Urinary bladder (tissue), 4 donors: ENCODE measurements around the gene CREB5. TPM values are rescaled to one million over a fixed set of nuclear protein-coding genes. Genes with fewer than 3 reads are reported as not detected.
"Not testable (repeated sequence)": the region's sequence is repeated elsewhere in the genome, so short reads cannot be mapped to it uniquely, and the experiment has no call there.

Experiments used
- DNase-seq: peaks from one replicate; pipeline ENCODE4 v3.0.0-alpha.2; 2015; ENCODE audit errors: extremely low spot score
- H3K27ac ChIP-seq: one replicate; pipeline ENCODE4 v1.5.1; 2013; ENCODE audit warnings: low read depth, mild to moderate bottlenecking, moderate library complexity
- H3K36me3 ChIP-seq: one replicate; pipeline ENCODE4 v1.6.1; 2013; ENCODE audit warnings: mild to moderate bottlenecking, moderate library complexity; ENCODE audit not compliant: insufficient read depth
- H3K4me1 ChIP-seq: one replicate; pipeline ENCODE4 v1.6.1; 2013; ENCODE audit warnings: mild to moderate bottlenecking, moderate library complexity; ENCODE audit not compliant: insufficient read depth
- H3K4me3 ChIP-seq: one replicate; pipeline ENCODE4 v1.5.1; 2013; ENCODE audit warnings: low read depth, low read length
- WGBS: extraction: QIAGEN DNeasy Blood & Tissue Kit; methylation state at CpG from one replicate; pipeline ENCODE4 v1.1.7; 2013; 5-methylcytosine and 5-hydroxymethylcytosine counted together
- polyA plus RNA-seq: library from polyadenylated mRNA; stranded (reverse); fragments of 200-250 nt; gene quantifications from one replicate; pipeline ENCODE4 v1.2.3, GENCODE V29; 2013
- total RNA-seq: library from RNA; depleted of rRNA; stranded (reverse); fragments of >200 nt; gene quantifications from one replicate; pipeline ENCODE4 v1.2.3, GENCODE V29; 2014
- donor health status: healthy with polysubstance abuse.
- donor health status: healthy.

The CREB5 gene
- total and polyA plus RNA-seq, 2 donors: 6.5 to 53.5 TPM

DNA sequence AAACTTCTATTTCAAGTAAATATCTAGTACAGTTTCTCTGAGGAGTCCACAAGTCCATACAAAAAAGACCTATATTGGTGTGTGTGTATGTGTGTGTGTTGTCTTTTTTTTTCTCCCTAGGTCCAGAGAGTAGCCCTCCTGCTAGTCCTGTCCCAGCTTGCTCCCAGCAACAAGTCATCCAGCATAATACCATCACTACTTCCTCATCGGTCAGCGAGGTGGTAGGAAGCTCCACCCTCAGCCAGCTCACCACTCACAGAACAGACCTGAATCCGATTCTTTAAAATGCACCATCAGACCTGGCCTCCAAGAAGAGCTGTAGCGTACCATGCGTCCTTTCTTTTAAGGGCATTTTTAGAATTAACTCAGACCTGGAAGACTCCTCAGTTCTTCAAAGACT is 406.7 kb downstream of the CREB5 start:
- no peak for DNase-seq
- Histone ChIP-seq H3K27ac (no peak overlapping the region), H3K4me3 (no peak overlapping the region), H3K4me1 (no peaks in the 10 kb centered on the region), H3K36me3 (no peaks in the 10 kb centered on the region)
- 85% methylated on average over 5 of the region's 5 CpGs for WGBS

DNA sequence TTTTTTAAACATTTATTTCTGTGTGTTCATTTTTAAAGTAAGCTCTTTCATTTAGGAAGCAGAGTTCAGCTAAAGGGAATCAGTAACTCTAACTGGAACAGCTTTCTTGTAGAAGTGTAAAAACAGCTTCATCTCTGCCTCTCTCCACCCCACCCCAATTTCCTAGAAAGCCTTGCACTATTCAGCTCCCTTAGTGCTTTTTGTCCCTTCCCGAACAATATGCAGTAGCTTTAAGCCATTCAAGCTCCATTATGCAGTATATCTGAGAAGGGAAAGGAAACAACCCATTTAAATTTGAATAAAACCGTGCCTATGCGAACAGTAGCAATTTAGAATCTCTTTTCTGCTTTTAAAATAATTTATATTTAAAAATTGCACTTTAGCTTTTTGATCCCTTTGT is 411.3 kb downstream of the CREB5 start:
- Histone ChIP-seq H3K36me3 (no peaks in the 10 kb centered on the region), H3K4me1 (no peaks in the 10 kb centered on the region), H3K27ac (no peak overlapping the region), H3K4me3 (no peak overlapping the region)
- 94% methylated on average over 3 of the region's 3 CpGs for WGBS
- no peak for DNase-seq

DNA sequence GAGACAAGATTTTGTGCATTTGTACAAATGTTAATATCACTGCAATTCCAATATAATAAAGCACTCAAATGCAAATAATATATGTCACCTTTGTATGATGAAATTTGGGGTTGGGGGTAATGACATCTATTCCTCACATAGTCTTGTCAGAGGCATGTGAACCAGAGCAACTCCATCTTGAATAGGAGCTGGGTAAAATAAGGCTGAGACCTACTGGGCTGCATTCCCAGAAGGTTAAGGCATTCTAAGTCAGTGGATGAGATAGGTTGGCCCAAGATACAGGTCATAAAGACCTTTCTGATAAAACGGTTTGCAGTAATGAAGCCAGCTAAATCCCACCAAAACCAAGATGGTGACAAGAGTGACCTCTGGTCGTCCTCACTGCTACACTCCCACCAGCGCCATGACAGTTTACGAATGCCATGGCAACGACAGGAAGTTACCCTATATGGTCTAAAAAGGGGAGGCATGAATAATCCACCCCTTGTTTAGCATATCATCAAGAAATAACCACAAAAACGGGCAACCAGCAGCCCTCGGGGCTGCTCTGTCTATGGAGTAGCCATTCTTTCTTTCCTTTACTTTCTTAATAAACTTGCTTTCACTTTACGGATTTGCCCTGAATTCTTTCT is 413.6 kb downstream of the CREB5 start:
- not testable (repeated sequence) for H3K27ac ChIP-seq, H3K4me1 ChIP-seq, H3K4me3 ChIP-seq, H3K36me3 ChIP-seq, DNase-seq
- 84% methylated on average over 8 of the region's 8 CpGs for WGBS

- no peak overlapping the region for H3K27ac ChIP-seq
- 38% methylated on average over 1 of the region's 1 CpG for WGBS
These were observed 418.5 kb downstream of the CREB5 start for GRCh38 chr7:28830846-28831245.

GRCh38 chr7:28832669-28833068 is 420.4 kb downstream of the CREB5 start:
- H3K4me1 ChIP-seq: no peaks in the 10 kb centered on the region
- H3K27ac ChIP-seq: no peak overlapping the region
- H3K36me3 ChIP-seq: no peaks in the 10 kb centered on the region
- 94% methylated on average over 3 of the region's 3 CpGs for WGBS
- no peak for DNase-seq
- H3K4me3 ChIP-seq: no peak overlapping the region

More at GRCh38 chr7:28830846-28831245, 418.5 kb downstream of the CREB5 start:
- no peaks in the 10 kb centered on the region for H3K36me3 ChIP-seq
- H3K4me1 ChIP-seq: no peaks in the 10 kb centered on the region
- no peak overlapping the region for H3K4me3 ChIP-seq
- no peak for DNase-seq

DNA sequence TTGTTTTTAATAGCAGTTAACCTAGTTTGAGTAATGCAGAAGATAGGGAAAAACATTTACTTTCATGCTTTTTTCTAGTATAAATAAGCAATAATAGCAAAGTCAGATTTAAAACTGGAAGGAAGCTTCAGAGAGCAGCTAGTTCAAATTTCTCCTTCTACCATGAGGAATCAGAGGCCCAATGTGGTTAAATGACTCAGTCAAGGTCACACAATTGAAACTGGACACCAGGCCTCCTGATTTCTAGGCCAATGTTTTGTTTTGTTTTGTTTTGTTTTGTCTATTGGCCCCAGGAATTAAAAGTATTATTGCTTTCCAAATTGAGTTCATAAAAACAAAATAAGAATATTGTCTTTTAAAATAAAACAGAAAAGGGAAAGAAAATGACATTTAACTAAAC is 423.5 kb downstream of the CREB5 start:
- DNase-seq: no peak
- Histone ChIP-seq H3K4me3 (no peak overlapping the region), H3K27ac (no peak overlapping the region), H3K4me1 (no peaks in the 10 kb centered on the region), H3K36me3 (no peaks in the 10 kb centered on the region)

- H3K36me3 ChIP-seq: no peaks in the 10 kb centered on the region
- WGBS: 77% methylated on average over 3 of the region's 3 CpGs
- DNase-seq: no peak
- no peaks in the 10 kb centered on the region for H3K4me1 ChIP-seq
- no peak overlapping the region for H3K27ac ChIP-seq
- no peak overlapping the region for H3K4me3 ChIP-seq
These were observed 424.4 kb downstream of the CREB5 start for GRCh38 chr7:28836716-28837115.

DNA sequence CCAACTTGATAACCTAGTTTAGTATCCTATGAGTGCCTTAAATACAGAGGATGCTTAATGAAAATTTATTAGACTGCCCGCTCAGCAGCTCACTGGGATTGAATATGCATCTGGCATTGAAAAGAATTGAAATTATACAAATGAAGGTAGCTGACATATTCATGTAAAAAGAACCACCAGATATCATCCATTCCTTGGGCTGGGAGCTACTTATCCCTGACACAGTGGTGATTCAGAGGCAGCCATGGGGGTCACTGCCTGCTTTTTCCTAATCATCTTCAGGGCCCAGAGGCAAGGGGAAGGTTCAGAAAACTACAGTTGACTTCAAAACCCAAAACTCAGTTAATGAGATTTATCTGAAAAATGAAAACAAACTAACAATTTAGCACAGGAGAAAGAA is 424.9 kb downstream of the CREB5 start:
- no peak overlapping the region for H3K27ac ChIP-seq
- WGBS: 95% methylated on average over 1 of the region's 1 CpG

DNA sequence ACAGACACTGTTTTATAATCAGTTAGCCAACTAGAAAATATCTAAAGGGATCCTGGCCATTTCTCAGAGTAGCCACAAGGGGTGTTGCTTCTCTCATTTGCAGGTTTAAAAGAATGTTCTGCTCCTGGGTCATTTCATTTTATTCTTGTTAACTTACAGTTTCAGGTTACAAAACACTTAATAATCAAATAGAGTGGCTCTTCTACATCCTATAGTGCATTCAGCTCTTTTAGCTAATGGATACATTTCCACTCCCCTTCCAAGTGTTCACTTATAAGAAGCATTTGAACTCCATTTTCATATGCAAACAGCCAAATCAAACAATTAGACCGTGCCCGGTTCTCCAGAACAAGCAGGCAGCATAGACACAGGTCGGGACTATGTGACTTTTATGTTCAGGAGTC is 428.3 kb downstream of the CREB5 start:
- 78% methylated on average over 3 of the region's 3 CpGs for WGBS
- Histone ChIP-seq H3K4me3 (no peak overlapping the region), H3K27ac (no peak overlapping the region), H3K4me1 (no peaks in the 10 kb centered on the region), H3K36me3 (no peaks in the 10 kb centered on the region)
- DNase-seq: no peak

More for the DNA sequence above, 424.9 kb downstream of the CREB5 start:
- no peak for DNase-seq
- no peaks in the 10 kb centered on the region for H3K36me3 ChIP-seq
- no peak overlapping the region for H3K4me3 ChIP-seq
- no peaks in the 10 kb centered on the region for H3K4me1 ChIP-seq

DNA sequence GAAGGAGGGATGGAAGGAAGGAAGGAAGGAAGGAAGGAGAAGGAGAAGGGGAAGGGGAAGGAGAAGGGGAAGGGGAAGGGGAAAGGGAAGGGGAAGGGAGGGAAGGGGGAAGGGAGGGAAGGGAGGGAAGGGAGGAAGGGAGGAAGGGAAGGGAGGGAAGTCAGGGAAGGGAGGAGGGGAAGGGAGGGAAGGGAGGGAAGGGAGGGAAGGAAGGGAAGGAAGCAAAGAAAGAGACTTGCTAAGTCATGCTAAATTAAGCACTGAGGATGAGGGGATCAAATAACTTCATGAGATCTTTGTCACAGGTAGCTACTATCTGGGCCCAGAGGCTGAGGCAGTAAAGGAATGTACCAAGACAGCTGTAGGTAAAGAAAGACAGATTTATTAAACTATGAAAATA is 429.4 kb downstream of the CREB5 start:
- no peak for DNase-seq
- H3K36me3 ChIP-seq: no peaks in the 10 kb centered on the region

DNA sequence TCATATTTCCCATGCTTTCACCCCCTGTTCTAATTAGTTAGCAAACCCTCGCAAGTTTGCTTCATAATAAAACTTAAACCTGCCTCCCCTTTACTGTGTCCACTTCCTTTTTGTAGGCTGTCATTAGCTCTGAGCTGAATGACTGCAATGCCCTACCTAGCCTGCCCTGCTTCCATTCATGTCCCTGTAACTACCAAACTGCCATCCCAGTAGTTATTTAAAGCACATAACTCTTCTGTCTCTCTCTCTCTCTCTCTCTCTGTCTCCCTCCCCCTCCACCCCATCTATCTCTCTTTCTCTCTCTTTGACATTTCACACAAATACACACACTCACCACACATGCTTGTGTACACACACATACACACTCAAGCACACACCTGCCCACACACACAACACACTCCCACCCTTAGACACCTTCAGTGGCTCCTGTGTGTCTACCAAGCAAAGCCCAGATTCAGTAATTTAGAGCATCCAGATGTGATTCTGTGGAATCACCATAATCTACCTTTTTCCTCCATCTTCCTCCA is 430.5 kb downstream of the CREB5 start:
- Histone ChIP-seq H3K4me1 (no peaks in the 10 kb centered on the region), H3K4me3 (no peak overlapping the region), H3K27ac (no peak overlapping the region), H3K36me3 (no peaks in the 10 kb centered on the region)
- DNase-seq: no peak
- WGBS: 98% methylated on average over 1 of the region's 1 CpG

More for the DNA sequence above, 429.4 kb downstream of the CREB5 start:
- Histone ChIP-seq H3K27ac (no peak overlapping the region), H3K4me1 (no peaks in the 10 kb centered on the region), H3K4me3 (no peak overlapping the region)

DNA sequence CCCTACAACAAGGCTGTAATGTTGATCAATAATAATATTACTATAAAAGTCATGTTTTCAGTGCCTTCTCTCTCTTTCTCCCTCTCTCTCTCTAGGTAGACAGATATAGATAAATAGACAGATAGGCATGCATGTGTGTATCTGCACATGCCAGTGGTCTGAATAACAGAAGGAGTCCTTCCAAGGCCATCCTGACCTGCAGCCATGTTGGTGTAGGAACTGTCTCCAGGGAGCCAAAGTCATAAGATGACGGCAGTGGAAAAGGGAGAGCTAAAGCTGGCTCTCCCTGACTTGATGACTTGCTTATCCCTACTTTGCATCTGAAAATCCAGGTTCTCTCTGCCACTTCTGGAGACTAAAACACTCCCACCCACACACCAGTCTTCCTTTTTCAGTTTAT is 432.8 kb downstream of the CREB5 start:
- Histone ChIP-seq H3K4me1 (no peaks in the 10 kb centered on the region), H3K4me3 (no peak overlapping the region), H3K27ac (no peak overlapping the region), H3K36me3 (no peaks in the 10 kb centered on the region)
- DNase-seq: no peak
- WGBS: 83% methylated on average over 1 of the region's 1 CpG

DNA sequence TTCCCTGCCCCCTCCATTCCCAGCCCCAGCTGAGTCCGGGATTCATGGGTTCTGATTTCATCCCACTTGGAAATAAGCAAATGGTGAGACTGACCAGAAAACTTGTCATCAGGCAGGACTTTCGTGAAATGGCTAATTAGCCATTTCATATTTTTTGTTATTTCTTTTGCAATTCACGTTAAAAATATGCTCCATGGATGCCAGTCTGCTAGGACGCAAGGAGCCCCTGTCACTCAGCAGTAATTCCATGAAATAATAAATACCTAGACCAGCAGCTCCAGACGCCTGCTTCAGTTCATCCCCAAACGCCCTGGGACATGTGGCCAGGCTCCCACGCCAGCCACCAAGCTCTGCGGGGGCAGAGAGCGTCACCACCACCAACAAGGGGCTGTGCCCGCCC is 434.9 kb downstream of the CREB5 start:
- 83% methylated on average over 10 of the region's 10 CpGs for WGBS
- H3K27ac ChIP-seq: no peak overlapping the region
- H3K36me3 ChIP-seq: no peaks in the 10 kb centered on the region
- DNase-seq: no peak
- no peak overlapping the region for H3K4me3 ChIP-seq
- no peaks in the 10 kb centered on the region for H3K4me1 ChIP-seq

DNA sequence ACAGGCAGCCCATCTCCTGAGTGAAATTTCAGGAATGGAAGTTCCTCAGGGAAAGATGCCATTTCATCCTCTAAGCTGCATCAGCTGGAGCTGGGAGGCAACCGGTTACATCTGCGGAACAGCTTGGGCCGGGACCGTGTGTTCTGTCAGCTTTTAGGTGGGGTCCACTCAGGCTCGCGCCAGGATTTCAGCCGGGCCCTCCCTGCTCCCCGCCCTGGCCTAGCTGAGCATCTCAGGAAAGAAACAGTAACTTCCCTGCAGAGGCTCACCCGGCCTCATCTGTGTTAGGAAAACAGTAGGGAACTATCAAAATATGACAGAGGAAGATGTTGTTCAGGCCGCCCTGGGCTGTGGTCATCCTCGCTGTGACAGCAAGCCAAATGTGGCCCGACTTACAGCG is 435.4 kb downstream of the CREB5 start:
- WGBS: 71% methylated on average over 13 of the region's 13 CpGs
- no peak for DNase-seq
- Histone ChIP-seq H3K27ac (no peak overlapping the region), H3K4me3 (no peak overlapping the region), H3K36me3 (no peaks in the 10 kb centered on the region), H3K4me1 (no peaks in the 10 kb centered on the region)

GRCh38 chr7:28848906-28849305 is 436.6 kb downstream of the CREB5 start:
- WGBS: 96% methylated on average over 15 of the region's 15 CpGs
- no peaks in the 10 kb centered on the region for H3K36me3 ChIP-seq
- DNase-seq: no peak
- no peaks in the 10 kb centered on the region for H3K4me1 ChIP-seq
- no peak overlapping the region for H3K27ac ChIP-seq
- no peak overlapping the region for H3K4me3 ChIP-seq
